HG03175 (cell line): Measurements from ENCODE around the gene ARR3.
"Not testable (repeated sequence)": the region's sequence is repeated elsewhere in the genome, so short reads cannot be mapped to it uniquely, and the experiment has no call there.

Source experiments
- ATAC-seq: cut with Tn5 transposase; IDR thresholded peaks from one replicate; pipeline ENCODE4 v1.9.1; 2021; ENCODE audit warnings: mild to moderate bottlenecking, moderate library complexity; ENCODE audit not compliant: unreplicated experiment

The ARR3 gene

DNA sequence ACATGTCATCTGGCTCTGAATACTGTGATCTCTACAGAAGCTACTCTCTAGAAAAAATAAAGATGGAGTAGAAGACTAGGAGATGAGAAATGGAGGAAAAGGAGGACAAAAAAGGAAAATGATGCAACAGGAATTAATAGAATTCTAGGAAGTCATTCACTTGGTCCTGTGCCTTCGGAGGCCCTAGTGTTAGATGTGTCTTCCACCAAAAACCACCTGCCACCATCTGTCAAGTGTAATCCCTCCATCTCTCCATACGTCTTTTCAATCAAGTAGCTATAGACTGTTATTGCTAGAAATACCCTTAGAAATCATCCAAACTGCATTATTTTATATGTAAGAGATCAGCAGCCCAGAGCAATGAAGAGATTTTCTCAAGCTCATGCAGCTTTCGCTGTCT lies 10.9 kb downstream of the ARR3 start:
- no peak for ATAC-seq

DNA sequence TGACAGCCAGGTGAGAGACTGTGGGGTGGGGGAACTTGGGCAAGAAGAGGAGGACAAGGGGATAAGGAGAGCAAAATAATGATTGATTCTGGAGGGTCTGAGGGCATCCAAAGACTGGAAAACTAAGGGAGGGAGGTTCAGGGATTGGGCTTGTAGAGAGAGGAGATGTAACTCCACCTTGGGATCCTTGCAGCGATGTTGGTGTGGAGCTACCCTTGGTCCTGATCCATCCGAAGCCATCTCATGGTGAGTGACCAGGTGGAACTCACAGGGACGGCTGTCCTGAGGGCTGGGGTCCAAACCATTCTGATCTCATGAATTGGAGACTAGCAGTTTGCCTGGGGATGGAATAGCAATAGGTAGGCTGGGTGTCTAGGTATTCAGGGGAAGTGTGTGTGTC lies 12.4 kb downstream of the ARR3 start:
- no peak for ATAC-seq

DNA sequence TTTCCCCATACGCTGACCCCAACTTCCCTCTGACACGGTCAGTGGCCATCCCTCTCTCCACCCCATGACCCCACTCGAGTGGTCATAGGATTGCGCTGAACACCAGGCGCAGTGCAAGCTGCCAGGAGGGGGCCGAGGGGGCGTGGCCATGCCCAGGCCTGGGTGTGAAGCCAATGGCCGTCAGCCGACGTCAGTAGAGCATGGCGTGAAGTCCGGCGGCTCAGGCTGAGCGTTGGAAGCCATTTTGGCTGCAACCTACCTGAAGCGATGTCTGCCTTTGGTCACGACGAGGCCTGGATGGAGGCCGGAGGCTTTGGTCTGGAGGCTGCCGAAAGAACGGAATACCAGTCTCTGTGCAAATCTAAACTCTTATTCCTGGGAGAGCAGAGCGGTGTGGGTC lies 13.8 kb downstream of the ARR3 start, which contains the start of gene RAB41:
Gene RAB41, plus strand, starts transcription at position 222 of the 400 bp plus-strand sequence. Its CDS starts 46 bp downstream, at position 268.
- no peak for ATAC-seq

DNA sequence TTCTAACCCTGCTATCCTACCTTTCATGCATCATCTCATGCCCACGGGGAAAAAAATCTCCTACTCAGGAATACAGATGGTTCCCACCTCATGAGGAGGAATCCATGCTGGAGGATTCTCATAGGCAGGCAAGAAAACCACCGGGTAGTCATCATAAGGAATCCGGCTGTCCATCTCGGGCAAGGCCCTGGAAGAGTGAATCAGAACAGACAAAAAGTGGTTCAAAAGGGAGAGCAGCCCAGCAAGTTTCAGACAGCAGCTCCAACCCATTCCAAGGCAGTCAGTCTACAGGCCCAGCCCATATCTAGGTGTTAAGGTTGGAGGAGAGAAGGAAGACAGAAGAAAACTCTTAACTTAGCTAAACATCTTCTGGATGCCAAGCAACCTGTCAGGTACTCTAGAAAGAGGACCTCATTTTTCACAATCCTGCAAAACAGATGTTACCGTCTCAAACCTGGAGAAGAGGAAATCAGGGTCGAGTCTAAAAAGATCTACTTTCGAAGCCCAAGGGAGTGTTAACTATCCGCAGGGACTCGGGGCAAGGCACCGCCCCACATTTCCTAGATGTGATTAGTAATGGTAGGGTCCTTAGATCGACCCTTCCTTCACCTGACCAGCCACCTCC lies 21.1 kb downstream of the ARR3 start:
- peak; percentile 4 for ATAC-seq

DNA sequence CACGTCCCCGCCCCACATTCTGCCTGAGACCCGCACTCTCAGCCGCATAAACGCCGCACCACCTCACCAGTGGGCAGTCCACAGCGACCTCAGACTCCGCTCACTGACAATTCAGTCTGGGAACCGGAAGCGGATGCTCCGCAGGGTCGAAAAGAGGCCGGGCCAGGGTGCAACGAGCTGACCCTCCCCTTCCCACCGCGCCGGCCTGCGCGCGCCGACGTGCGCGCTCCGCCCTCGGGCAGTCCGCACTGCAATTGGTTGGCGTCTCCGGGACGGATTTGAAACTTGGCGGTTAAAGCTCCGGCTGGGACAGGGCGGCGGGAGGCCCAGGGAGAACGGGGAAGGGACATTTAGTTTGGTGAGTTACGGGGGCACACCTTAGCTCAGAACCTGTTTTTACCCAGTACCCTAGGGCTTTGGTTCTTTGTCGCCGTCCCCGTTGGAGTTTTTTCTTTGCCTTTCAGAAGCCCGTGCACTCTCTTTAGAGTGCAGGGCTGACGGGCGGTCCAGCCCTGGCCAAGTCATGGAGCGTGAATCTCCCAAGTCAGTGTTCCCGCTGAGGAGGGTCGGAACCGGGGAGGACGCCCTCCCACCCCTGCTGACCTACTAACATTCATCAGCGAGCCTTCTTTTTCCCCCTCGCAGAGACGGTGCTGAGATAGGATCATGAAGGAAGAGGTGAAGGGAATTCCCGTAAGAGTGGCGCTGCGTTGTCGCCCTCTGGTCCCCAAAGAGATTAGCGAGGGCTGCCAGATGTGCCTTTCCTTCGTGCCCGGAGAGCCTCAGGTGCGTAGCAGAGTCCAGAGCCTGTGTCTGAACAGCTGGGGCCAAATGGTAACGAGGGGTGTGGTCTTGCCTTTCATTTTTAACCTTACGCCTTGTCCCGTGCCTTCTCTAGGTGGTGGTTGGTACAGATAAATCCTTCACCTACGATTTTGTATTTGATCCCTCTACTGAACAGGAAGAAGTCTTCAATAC lies 21.9 kb downstream of the ARR3 start, which contains the start of the genes KIF4A and PDZD11:
Gene KIF4A, plus strand, starts transcription at position 312 of the 978 bp plus-strand sequence. Its CDS starts 355 bp downstream, at position 667.
Gene PDZD11, minus strand, starts transcription at position 135 of the 978 bp plus-strand sequence. CDS start 586 bp downstream, outside the sequence.
- peak; percentile 96 for ATAC-seq

DNA sequence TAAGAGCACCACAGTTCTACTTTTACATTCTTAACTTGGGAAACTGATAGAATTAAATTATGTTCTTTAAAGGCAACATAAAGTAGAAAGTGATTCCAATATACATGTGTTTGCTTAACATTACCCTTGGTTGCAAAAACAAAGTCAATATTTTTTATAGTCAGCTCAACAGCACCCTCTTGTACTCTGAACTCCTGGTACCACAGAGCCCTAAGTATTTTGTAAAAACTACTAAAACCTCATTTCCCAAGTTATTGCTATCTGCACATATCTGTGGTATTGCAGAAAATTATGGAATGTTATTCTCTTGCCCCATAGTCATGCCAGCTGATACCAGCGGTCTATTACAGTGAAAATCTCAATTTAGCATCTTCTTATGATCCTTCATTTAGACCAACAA lies 24.7 kb downstream of the ARR3 start:
- ATAC-seq, result no peak

DNA sequence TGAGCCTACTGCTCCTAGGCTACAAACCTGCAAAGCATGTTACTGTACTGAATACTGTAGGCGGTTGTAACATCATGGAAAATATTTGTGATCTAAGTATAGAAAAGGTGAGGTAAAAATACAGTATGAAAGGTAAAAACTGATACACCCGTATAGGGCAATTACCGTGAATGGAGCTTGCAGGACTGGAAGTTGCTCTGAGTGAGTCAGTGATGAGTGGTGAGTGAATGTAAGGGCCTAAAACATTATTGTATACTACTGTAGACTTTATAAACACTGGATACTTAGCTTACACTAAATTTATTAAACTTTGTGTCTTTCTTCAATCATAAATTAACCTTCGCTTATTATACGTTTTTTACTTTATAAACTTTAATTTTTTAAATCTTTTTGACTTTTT lies 25.5 kb downstream of the ARR3 start:
- ATAC-seq, result no peak

DNA sequence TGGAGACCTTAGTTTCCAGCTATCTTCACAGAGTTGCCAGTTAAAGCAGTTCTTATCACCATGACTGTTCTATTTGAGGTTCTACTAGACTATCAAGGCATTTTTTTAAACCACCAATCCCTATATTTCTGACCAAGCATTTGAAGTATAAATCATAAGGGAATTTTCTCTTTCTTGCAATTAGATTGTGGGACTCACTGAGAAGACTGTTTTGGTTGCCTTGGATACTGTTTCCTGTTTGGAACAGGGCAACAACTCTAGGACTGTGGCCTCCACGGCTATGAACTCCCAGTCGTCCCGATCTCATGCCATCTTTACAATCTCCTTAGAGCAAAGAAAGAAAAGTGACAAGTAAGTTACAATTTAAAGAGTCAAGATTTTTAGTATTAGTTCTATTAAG lies 33.6 kb downstream of the ARR3 start:
- ATAC-seq, result no peak

DNA sequence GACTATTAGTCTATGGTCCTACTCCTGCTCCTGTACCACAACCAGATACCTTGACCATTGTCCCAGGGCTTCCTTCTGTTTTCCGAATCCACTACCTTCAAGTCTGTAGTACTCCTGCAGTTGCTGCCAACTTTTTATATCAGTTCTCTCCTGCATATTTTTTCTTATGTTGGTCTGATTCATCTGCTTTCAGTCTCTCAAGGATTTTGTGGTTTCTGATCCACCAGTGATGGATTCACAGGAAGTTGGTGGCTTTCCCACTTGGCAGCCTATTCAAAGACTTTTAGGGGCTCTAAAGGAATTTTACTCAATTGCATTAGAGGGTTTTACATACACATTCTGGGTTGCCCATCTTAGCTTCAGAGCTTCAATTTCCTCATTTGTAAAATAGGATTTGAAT lies 45.4 kb downstream of the ARR3 start:
- ATAC-seq, result no peak

DNA sequence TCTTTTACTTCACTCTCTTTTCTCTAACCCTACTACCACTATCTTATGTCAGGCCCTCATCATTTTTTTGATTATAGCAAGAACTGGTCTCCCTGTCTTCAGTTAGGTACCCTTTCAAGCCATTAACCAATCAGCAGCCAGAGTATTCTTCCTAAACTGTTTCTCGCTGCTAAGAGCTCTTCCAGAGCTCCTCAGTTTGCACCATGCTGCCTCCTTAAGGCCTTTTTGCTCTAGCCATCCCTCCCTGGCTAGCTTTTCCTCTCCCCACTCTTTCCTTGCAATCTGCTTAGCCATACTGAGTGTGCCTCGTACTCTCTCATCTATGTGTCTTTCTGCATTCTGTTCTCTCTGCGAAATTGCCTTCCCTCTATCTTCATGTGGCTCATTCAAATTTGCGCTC lies 54.6 kb downstream of the ARR3 start:
- ATAC-seq, result no peak

DNA sequence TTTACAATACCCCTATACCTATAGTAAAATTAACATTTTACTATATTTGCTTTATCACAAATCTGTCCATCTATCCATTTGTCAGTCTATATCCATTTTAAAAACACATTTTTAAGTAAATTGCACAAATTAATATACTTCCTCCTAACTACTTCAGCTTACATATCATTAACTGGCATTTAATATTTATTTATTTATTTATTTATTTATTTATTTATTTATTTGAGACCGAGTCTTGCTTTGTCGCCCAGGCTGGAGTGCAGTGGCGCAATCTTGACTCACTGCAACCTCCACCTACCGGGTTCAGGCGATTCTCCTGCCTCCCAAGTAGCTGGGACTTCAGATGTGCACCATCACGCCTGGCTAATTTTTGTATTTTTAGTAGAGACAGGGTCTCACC lies 55.5 kb downstream of the ARR3 start:
- not testable (repeated sequence) for ATAC-seq

DNA sequence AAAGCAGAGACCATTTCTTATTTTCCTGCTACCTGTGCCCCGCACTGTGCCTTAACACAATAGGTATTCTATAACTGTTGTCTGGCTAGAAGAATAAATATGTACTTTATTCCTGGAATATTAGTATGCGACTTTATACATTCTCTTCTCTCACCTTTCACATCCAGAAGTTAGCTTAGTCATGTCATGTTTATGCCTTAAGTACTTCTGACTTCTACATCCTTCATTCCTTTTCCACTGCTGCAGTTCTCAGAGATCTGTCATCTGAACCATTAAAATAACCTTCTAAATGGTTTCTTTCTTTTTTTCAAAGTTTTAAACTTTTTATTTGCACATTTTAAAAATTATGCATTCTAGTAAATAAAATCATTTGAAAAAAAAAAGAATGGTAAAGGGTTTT lies 56.2 kb downstream of the ARR3 start:
- no peak for ATAC-seq

DNA sequence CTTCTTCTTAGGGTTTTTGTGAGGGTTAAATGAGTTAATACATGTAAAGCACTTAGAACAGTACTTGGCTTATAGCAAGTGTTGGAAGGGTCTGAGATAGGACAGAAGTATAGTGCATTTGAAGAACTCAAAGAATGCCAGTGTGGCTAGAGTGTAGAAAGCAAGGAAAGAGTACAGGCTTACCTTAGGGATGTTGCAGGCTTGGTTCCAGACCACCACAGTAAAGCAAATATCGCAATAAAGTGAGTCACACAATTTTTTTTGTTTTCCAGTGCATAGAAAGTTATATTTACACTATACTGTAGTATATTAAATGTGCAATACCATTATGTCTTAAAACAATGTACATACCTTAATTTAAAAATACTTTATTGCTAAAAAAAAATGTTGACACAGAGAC lies 63.0 kb downstream of the ARR3 start:
- no peak for ATAC-seq
